HepG2 (cell line): ENCODE results near the gene LUZP2. TPM values are rescaled to one million over a fixed set of nuclear protein-coding genes. Genes with fewer than 3 reads are reported as not detected.

ENCODE experiments used
- ATAC-seq: fragments of 200-7000 bp; cut with Tn5 transposase; 3 replicates; pipeline ENCODE4 v1.9.1; 2020; ENCODE audit warnings: mild to moderate bottlenecking, moderate library complexity
- BruUV-seq: library from RNA; stranded (reverse); fragments of 400-500 nt; replicated peaks from 2 replicates; lab custom pipeline; 2021; lab: Mats Ljungman, UMichigan
- CTCF ChIA-PET: fragments of 300-600 bp; formaldehyde crosslinking; extraction: SDS; loops from one replicate; lab custom pipeline; 2021; ENCODE audit warnings: low total read pairs, inconsistent platforms, low intra/inter-chr PET ratio; lab: Yijun Ruan, JAX
- POLR2A ChIA-PET: fragments of 350-600 bp; sonication (Branson Sonifier 250); formaldehyde crosslinking; loops from one replicate; lab custom pipeline; 2020; ENCODE audit warnings: antibody characterized with exemption, inconsistent platforms; lab: Yijun Ruan, JAX
- DNase-seq: peaks from one replicate; pipeline ENCODE4 v3.0.0-alpha.2; 2015; ENCODE audit warnings: low spot score
- FAIRE-seq: peaks from 3 replicates; lab custom pipeline; 2011; peaks lifted over from hg19 to GRCh38; lab: Jason Lieb, UNC
- H2AFZ ChIP-seq: one replicate; pipeline ENCODE4 v1.6.1; 2011; ENCODE audit warnings: low read length, inconsistent platforms
- H3K27ac ChIP-seq: fragments of 300-600 bp; 3 replicates; pipeline ENCODE4 v1.8.0; 2011; ENCODE audit warnings: mixed run types, mild to moderate bottlenecking, mixed read lengths, low read length, inconsistent platforms; ENCODE audit not compliant: insufficient read depth; ENCODE audit errors: extremely low read length
- H3K27me3 ChIP-seq, 2 experiments: fragments of 200-600 bp in 1 of 2; 2 replicates in 1 of 2; 3 replicates in 1 of 2; pipeline versions ENCODE4 v1.6.0 to v1.8.0; 2011; ENCODE audit warnings: low read length in 2 of 2, mild to moderate bottlenecking in 2 of 2, moderate library complexity in 2 of 2, inconsistent platforms in 1 of 2; ENCODE audit not compliant: insufficient read depth in 2 of 2, control insufficient read depth in 1 of 2
- H3K36me3 ChIP-seq, 2 experiments: fragments of 200-600 bp in 1 of 2; replicated peaks in 1 of 2; 2 replicates in 1 of 2; 3 replicates in 1 of 2; pipeline versions ENCODE4 v1.5.1 to v1.8.0; 2011; ENCODE audit warnings: low read length in 2 of 2, inconsistent platforms in 1 of 2; ENCODE audit not compliant: insufficient read depth in 2 of 2, control insufficient read depth in 1 of 2
- H3K4me1 ChIP-seq: 2 replicates; pipeline ENCODE4 v1.5.1; 2012; ENCODE audit warnings: low read length, inconsistent platforms; ENCODE audit not compliant: insufficient read depth
- H3K4me2 ChIP-seq: 2 replicates; pipeline ENCODE4 v1.6.0; 2011; ENCODE audit warnings: low read depth, low read length, inconsistent platforms
- H3K4me3 ChIP-seq, 3 experiments: fragments of 200-600 bp in 1 of 3; sonication (generic), shearing (Covaris generic) in 1 of 3; replicated peaks in 1 of 3; 2 replicates each; pipeline ENCODE4 v1.5.1; 2011 to 2016; ENCODE audit warnings: low read length in 3 of 3, inconsistent platforms in 2 of 3, low read depth in 2 of 3, mild to moderate bottlenecking in 2 of 3, control low read depth in 1 of 3, mixed read lengths in 1 of 3; ENCODE audit not compliant: insufficient read depth in 1 of 3
- H3K79me2 ChIP-seq: one replicate; pipeline ENCODE4 v1.6.1; 2011; ENCODE audit warnings: low read length, inconsistent platforms; ENCODE audit not compliant: insufficient read depth
- H3K9ac ChIP-seq: 2 replicates; pipeline ENCODE4 v1.6.0; 2011; ENCODE audit warnings: mild to moderate bottlenecking, low read depth, low read length, inconsistent platforms; ENCODE audit not compliant: insufficient read depth
- H3K9me3 ChIP-seq: 2 replicates; pipeline ENCODE4 v1.5.1; 2012; ENCODE audit warnings: mild to moderate bottlenecking, low read length
- H4K20me1 ChIP-seq: 2 replicates; pipeline ENCODE4 v1.6.0; 2011; ENCODE audit warnings: inconsistent platforms, mild to moderate bottlenecking, low read length, moderate library complexity; ENCODE audit not compliant: insufficient read depth
- ARNT ChIP-seq: fragments of 450-650 bp; IDR thresholded peaks from 2 replicates; pipeline ENCODE4 v1.6.1; 2017
- CBX1 ChIP-seq: IDR thresholded peaks from one replicate; pipeline ENCODE4 v1.6.1; 2016; ENCODE audit warnings: antibody characterized with exemption, low read depth
- CEBPB ChIP-seq: IDR thresholded peaks from 2 replicates; pipeline ENCODE4 v1.6.1; 2011; ENCODE audit warnings: low read depth, low read length, improper control_type of control experiment, borderline replicate concordance
- HHEX ChIP-seq: IDR thresholded peaks from 2 replicates; pipeline ENCODE4 v1.6.1; 2016; ENCODE audit warnings: control low read depth
- KDM5B ChIP-seq: sonication (generic); formaldehyde crosslinking; IDR thresholded peaks from 2 replicates; pipeline ENCODE4 v1.4.0; 2020; ENCODE audit warnings: missing genetic modification reagents, mild to moderate bottlenecking, borderline replicate concordance
- LCORL ChIP-seq, 2 experiments: fragments of 450-650 bp in 1 of 2; sonication (generic) in 1 of 2; formaldehyde crosslinking in 1 of 2; IDR thresholded peaks; 2 replicates each; pipeline versions ENCODE4 v1.5.0 to v1.6.1; 2017 to 2020; ENCODE audit warnings: antibody characterized with exemption in 1 of 2, missing genetic modification reagents in 1 of 2
- NBN ChIP-seq: fragments of 450-650 bp; conservative IDR thresholded peaks from 2 replicates; pipeline ENCODE4 v1.6.1; 2017
- NKX3-1 ChIP-seq: sonication (generic); formaldehyde crosslinking; IDR thresholded peaks from 2 replicates; pipeline ENCODE4 v1.5.0; 2020; ENCODE audit warnings: missing genetic modification reagents
- ZFP1 ChIP-seq: IDR thresholded peaks from 2 replicates; pipeline ENCODE4 v1.6.1; 2016
- ZNF230 ChIP-seq: sonication (generic); formaldehyde crosslinking; IDR thresholded peaks from 2 replicates; pipeline ENCODE4 v1.4.0; 2020; ENCODE audit warnings: mild to moderate bottlenecking, missing genetic modification reagents
- ZNF251 ChIP-seq: sonication (generic); formaldehyde crosslinking; IDR thresholded peaks from 2 replicates; pipeline ENCODE4 v1.9.0; 2021; ENCODE audit warnings: mild to moderate bottlenecking, missing genetic modification reagents
- ZNF30 ChIP-seq: sonication (generic); formaldehyde crosslinking; IDR thresholded peaks from 2 replicates; pipeline ENCODE4 v1.5.0; 2020; ENCODE audit warnings: mild to moderate bottlenecking, missing genetic modification reagents
- ZNF605 ChIP-seq: sonication (generic); formaldehyde crosslinking; IDR thresholded peaks from 2 replicates; pipeline ENCODE4 v1.8.0; 2022; ENCODE audit warnings: mild to moderate bottlenecking, missing genetic modification reagents
- ZNF672 ChIP-seq: sonication (generic); formaldehyde crosslinking; IDR thresholded peaks from 2 replicates; pipeline ENCODE4 v1.8.1; 2022; ENCODE audit warnings: missing genetic modification reagents
- ZNF788 ChIP-seq: sonication (generic); formaldehyde crosslinking; IDR thresholded peaks from 2 replicates; pipeline ENCODE4 v1.5.0; 2020; ENCODE audit warnings: mild to moderate bottlenecking, missing genetic modification reagents, borderline replicate concordance
- in situ Hi-C: cut with HindIII; loops from 2 replicates; pipeline ENCODE4 v1.10.0; 2017; ENCODE audit warnings: low pct_unique_long_range_greater_than_20kb; ENCODE audit not compliant: extremely low pct_ligation_motif_present
- intact Hi-C: fragments of 100-400 bp; cut with micrococcal nuclease; formaldehyde crosslinking; loops from one replicate; pipeline ENCODE4 v1.10.0; 2022; ENCODE audit not compliant: unreplicated experiment
- polyA plus RNA-seq, 8 experiments: library from polyadenylated mRNA; depleted of rRNA in 3 of 8; stranded (reverse) in 7 of 8; unstranded in 1 of 8; fragments of >200 nt; fragmentation: Illumina TruSeq in 4 of 8; extraction: Trizol in 4 of 8; gene quantifications; 2 replicates each; pipeline versions ENCODE4 v1.2.1 to v1.2.3, GENCODE V29; 2011 to 2016; ENCODE audit warnings: low read depth in 4 of 8, missing spikeins in 1 of 8, mixed read lengths in 1 of 8; ENCODE audit not compliant: insufficient read depth in 1 of 8
- total RNA-seq, 5 experiments: library from RNA; depleted of rRNA; stranded (reverse); fragments of >200 nt; fragmentation: Illumina TruSeq; extraction: Trizol; gene quantifications; 2 replicates each; pipeline ENCODE4 v1.2.3, GENCODE V29; 2016; ENCODE audit warnings: low read depth in 1 of 5
- TF ChIP-seq, protein P1 (sequence below): sonication (generic); formaldehyde crosslinking; IDR thresholded peaks from 2 replicates; pipeline ENCODE4 v1.9.0; 2021; ENCODE audit warnings: missing genetic modification reagents, borderline replicate concordance
- TF ChIP-seq, protein P2 (sequence below): sonication (generic); formaldehyde crosslinking; IDR thresholded peaks from 2 replicates; pipeline ENCODE4 v1.5.0; 2020; ENCODE audit warnings: missing genetic modification reagents, mild to moderate bottlenecking, borderline replicate concordance
- TF ChIP-seq, protein P3 (sequence below): sonication (generic); formaldehyde crosslinking; IDR thresholded peaks from 2 replicates; pipeline ENCODE4 v1.8.1; 2022; ENCODE audit warnings: low read depth, mild to moderate bottlenecking, missing genetic modification reagents
- TF ChIP-seq, protein P4 (sequence below): sonication (generic); formaldehyde crosslinking; IDR thresholded peaks from 2 replicates; pipeline ENCODE4 v1.5.0; 2020; ENCODE audit warnings: missing genetic modification reagents

LUZP2 gene
- total and polyA plus RNA-seq, 2 of the 13 experiments (the other 11 are each of a cell fraction or from before 2014, with no cell fraction given): not detected

DNA sequence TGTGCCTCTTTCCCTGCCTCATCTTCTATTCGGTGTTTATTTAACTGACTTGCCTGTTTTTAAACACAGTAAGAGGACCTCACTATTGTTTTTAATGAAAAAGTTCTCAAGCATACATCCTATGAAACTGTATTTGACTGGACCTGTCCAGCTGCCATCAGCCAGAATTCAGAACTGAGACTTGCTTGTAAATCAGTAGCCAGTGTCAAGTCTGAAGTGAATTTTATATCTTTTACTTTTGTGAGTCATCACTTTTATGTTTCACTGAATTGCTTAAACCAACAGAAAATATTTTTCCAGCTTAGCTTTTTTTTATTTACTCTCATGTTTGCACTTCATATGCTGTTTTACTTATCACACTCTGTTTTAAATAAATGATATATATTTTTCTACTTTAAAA lies 88.3 kb downstream of the LUZP2 start (continued):
- TF ChIP-seq, protein P1, sequence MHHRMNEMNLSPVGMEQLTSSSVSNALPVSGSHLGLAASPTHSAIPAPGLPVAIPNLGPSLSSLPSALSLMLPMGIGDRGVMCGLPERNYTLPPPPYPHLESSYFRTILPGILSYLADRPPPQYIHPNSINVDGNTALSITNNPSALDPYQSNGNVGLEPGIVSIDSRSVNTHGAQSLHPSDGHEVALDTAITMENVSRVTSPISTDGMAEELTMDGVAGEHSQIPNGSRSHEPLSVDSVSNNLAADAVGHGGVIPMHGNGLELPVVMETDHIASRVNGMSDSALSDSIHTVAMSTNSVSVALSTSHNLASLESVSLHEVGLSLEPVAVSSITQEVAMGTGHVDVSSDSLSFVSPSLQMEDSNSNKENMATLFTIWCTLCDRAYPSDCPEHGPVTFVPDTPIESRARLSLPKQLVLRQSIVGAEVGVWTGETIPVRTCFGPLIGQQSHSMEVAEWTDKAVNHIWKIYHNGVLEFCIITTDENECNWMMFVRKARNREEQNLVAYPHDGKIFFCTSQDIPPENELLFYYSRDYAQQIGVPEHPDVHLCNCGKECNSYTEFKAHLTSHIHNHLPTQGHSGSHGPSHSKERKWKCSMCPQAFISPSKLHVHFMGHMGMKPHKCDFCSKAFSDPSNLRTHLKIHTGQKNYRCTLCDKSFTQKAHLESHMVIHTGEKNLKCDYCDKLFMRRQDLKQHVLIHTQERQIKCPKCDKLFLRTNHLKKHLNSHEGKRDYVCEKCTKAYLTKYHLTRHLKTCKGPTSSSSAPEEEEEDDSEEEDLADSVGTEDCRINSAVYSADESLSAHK (CRISPR knock-in tag): no peak

DNA sequence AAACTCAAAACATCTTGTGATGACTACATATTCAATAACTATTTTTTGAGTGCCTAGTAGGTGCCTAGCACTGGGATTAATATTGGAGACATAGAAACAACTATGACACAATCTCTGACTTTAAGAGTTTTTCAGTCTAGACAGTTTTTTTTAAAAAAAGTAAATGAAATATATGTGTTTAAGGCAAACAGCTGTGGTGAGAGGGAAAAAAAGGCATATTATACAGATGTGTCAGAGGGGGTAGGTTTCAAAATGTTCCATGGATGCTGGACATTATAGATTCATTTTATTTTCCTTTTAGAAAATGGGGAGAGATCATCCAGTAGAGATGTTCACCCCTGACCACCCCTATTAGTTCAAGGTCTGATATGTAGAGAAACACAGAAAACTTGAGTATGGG lies 90.8 kb downstream of the LUZP2 start:
- Histone ChIP-seq H3K4me2 (no peak overlapping the region), H3K36me3 (no peaks in the 10 kb centered on the region), H2AFZ (no peak overlapping the region), H3K27ac (no peak overlapping the region), H3K27me3 (no peaks in the 10 kb centered on the region), H3K4me1 (no peaks in the 10 kb centered on the region), H3K9me3 (no peaks in the 10 kb centered on the region), H3K4me3 (no peak overlapping the region), H3K9ac (no peak overlapping the region), H4K20me1 (no peaks in the 10 kb centered on the region), H3K79me2 (no peaks in the 10 kb centered on the region)
- no peak for DNase-seq
- in situ Hi-C loops: no loop called here
- ATAC-seq: no peak
- intact Hi-C loops: no loop called here
- BruUV-seq: no TSS peak
- ChIA-PET POLR2A (no interaction called here), CTCF (no interaction called here)
- FAIRE-seq: no peak
- TF ChIP-seq CBX1 (no peak), ZNF30 (CRISPR knock-in tag) (no peak), ZFP1 (no peak), NKX3-1 (CRISPR knock-in tag) (no peak), HHEX (CRISPR knock-in tag) (no peak), ZNF672 (CRISPR knock-in tag) (no peak), ZNF230 (CRISPR knock-in tag) (no peak), ZNF788 (CRISPR knock-in tag) (no peak), ARNT (no peak), ZNF251 (CRISPR knock-in tag) (no peak), KDM5B (CRISPR knock-in tag) (no peak), ZNF605 (CRISPR knock-in tag) (no peak), LCORL (IDR thresholded peaks at IDR 0.05) (no peak), LCORL (CRISPR knock-in tag; IDR thresholded peaks at IDR 0.05) (no peak), CEBPB (no peak), NBN (no peak)
- TF ChIP-seq, protein P2, sequence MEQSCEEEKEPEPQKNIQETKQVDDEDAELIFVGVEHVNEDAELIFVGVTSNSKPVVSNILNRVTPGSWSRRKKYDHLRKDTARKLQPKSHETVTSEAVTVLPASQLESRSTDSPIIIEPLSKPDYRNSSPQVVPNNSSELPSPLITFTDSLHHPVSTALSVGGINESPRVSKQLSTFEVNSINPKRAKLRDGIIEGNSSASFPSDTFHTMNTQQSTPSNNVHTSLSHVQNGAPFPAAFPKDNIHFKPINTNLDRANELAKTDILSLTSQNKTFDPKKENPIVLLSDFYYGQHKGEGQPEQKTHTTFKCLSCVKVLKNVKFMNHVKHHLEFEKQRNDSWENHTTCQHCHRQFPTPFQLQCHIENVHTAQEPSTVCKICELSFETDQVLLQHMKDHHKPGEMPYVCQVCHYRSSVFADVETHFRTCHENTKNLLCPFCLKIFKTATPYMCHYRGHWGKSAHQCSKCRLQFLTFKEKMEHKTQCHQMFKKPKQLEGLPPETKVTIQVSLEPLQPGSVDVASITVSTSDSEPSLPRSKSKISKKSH (CRISPR knock-in tag): no peak
- TF ChIP-seq, protein P3, sequence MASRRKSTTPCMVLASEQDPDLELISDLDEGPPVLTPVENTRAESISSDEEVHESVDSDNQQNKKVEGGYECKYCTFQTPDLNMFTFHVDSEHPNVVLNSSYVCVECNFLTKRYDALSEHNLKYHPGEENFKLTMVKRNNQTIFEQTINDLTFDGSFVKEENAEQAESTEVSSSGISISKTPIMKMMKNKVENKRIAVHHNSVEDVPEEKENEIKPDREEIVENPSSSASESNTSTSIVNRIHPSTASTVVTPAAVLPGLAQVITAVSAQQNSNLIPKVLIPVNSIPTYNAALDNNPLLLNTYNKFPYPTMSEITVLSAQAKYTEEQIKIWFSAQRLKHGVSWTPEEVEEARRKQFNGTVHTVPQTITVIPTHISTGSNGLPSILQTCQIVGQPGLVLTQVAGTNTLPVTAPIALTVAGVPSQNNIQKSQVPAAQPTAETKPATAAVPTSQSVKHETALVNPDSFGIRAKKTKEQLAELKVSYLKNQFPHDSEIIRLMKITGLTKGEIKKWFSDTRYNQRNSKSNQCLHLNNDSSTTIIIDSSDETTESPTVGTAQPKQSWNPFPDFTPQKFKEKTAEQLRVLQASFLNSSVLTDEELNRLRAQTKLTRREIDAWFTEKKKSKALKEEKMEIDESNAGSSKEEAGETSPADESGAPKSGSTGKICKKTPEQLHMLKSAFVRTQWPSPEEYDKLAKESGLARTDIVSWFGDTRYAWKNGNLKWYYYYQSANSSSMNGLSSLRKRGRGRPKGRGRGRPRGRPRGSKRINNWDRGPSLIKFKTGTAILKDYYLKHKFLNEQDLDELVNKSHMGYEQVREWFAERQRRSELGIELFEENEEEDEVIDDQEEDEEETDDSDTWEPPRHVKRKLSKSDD (CRISPR knock-in tag): no peak
- TF ChIP-seq, protein P4, sequence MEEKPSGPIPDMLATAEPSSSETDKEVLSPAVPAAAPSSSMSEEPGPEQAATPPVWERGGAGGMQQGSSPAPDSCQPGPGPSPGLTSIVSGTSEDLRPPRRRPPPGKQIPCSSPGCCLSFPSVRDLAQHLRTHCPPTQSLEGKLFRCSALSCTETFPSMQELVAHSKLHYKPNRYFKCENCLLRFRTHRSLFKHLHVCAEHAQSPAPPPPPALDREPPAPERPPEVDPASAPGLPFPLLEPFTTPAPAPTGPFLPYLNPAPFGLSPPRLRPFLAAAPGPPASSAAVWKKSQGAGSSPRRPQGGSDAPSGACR (CRISPR knock-in tag): no peak
